ENCODE measurements around the gene RIMBP2. TPM values are rescaled to one million over a fixed set of nuclear protein-coding genes. Genes with fewer than 3 reads are reported as not detected.

Gene RIMBP2
- total RNA-seq, 4 donors from 2014 or later: not detected

DNA sequence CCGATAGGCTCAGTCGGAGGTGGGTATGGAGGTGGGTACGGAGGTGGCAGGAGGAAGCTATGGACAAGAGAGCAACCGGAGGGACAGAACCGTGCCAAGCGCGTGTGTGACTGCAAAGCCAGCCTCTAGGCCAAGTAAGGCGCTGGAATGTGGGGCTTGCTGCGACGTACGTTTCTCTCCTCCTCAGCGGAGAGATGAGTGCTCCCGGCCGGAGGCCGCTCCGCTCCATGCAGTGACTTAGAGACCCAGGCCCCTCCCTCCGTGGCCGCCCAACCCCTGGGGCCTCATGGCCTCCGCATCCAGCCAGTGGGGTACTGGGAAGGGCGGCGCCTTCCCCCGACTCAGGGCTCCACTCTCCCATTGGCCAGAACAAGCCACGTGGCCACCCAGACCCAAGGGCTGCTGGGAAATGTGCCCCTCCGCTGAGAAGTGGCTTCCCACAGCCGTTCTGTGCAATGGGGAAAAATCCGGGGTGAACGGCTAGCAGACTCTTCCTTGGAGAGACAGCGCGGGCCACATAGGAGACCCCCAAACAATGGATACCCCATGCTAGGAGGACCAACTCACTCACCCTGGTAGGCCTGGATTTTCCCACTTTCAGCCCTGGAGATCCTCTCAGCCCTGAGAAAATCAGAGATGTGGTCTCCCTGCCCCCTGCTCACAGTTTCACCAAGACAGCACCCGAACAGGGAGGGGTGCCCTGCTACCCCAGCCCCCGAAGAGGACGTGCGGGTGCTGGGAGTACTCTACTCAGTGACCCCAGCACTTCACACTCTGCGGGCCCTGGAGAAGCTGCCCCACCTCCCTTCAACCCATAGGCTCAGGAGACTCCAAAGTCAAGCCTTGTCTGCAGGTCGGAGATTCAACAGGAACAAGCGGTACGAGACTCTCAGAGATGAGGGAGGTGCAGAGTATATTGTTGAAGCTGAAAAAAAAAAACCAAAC is 66.7 kb downstream of the RIMBP2 start:
- TF ChIP-seq, protein P1, sequence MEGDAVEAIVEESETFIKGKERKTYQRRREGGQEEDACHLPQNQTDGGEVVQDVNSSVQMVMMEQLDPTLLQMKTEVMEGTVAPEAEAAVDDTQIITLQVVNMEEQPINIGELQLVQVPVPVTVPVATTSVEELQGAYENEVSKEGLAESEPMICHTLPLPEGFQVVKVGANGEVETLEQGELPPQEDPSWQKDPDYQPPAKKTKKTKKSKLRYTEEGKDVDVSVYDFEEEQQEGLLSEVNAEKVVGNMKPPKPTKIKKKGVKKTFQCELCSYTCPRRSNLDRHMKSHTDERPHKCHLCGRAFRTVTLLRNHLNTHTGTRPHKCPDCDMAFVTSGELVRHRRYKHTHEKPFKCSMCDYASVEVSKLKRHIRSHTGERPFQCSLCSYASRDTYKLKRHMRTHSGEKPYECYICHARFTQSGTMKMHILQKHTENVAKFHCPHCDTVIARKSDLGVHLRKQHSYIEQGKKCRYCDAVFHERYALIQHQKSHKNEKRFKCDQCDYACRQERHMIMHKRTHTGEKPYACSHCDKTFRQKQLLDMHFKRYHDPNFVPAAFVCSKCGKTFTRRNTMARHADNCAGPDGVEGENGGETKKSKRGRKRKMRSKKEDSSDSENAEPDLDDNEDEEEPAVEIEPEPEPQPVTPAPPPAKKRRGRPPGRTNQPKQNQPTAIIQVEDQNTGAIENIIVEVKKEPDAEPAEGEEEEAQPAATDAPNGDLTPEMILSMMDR (IDR thresholded peaks at IDR 0.05; ENCODE audit: low read depth): no peak

DNA sequence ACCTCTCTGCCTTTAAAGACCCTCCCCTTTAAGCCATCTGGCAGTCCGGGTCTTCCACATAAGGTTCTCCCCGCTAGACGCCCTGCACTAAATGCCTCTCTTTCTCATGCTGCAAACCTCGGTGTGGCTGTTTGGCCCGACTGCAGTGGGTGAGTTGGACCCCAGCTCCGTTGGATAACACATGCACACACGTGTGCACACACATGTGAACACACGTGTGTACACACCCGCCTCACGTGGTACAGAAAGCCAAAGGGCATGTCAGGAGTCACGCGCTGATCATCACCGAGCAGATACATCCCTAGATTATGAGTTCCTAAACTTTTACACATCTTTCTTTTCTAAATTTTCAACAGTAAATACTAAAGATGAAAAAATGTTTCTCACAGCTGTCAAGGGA is 68.3 kb downstream of the RIMBP2 start:
- TF ChIP-seq, protein P1 (IDR thresholded peaks at IDR 0.05; ENCODE audit: low read depth): no peak

GRCh38 chr12:130646716-130647370 is 69.3 kb downstream of the RIMBP2 start:
- TF ChIP-seq, protein P1 (IDR thresholded peaks at IDR 0.05; ENCODE audit: low read depth): no peak

GRCh38 chr12:130645751-130646150 is 70.3 kb downstream of the RIMBP2 start:
- TF ChIP-seq, protein P1 (IDR thresholded peaks at IDR 0.05; ENCODE audit: low read depth): no peak

- TF ChIP-seq, protein P1 (IDR thresholded peaks at IDR 0.05; ENCODE audit: low read depth): no peak
Measured at GRCh38 chr12:130644566-130644965, 71.5 kb downstream of the RIMBP2 start.

- TF ChIP-seq, protein P1 (IDR thresholded peaks at IDR 0.05; ENCODE audit: low read depth): no peak
Measured at GRCh38 chr12:130644146-130644545, 72.0 kb downstream of the RIMBP2 start.

DNA sequence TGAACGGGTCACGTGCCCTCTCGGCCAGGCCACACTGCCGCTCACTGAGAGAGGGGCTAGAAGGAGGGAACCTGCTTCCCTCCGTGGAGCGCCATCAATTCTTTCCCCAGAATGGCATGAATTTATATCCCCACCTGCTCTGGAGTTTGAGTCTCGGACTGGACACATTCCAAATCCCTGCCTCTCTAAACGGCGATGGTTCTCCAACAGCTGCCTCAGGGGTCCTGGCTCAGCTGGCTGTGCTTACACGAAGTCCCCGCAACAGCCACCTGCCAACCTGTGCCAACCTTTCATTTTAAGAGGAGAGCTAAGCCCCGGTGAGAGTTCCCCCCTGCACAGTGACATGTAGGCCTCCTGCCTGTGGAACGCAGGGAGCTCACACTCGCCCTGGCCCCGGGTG is 73.2 kb downstream of the RIMBP2 start:
- TF ChIP-seq, protein P1 (IDR thresholded peaks at IDR 0.05; ENCODE audit: low read depth): no peak
